Kidney epithelial cell (primary cell): Measurements from ENCODE around the gene CMYA5. TPM values are rescaled to one million over a fixed set of nuclear protein-coding genes. Genes with fewer than 3 reads are reported as not detected.

Experiments
- DNase-seq: peaks from one replicate; pipeline ENCODE4 v3.0.0-alpha.2; 2010; ENCODE audit warnings: low read depth
- H3K27me3 ChIP-seq: 2 replicates; pipeline ENCODE4 v1.6.0; 2011; ENCODE audit warnings: low read length; ENCODE audit not compliant: control insufficient read depth, insufficient read depth
- H3K36me3 ChIP-seq: 2 replicates; pipeline ENCODE4 v1.5.1; 2011; ENCODE audit warnings: low read length; ENCODE audit not compliant: control insufficient read depth, insufficient read depth
- H3K4me3 ChIP-seq: 2 replicates; pipeline ENCODE4 v1.5.1; 2011; ENCODE audit warnings: low read depth, mild to moderate bottlenecking, control low read depth, low read length
- total RNA-seq: library from RNA; depleted of rRNA; stranded (reverse); fragments of >200 nt; gene quantifications from 2 replicates; pipeline ENCODE4 v1.2.3, GENCODE V29; 2015
- TF ChIP-seq, protein P1 (sequence below): IDR thresholded peaks from 2 replicates; pipeline ENCODE4 v1.5.1; 2011; ENCODE audit warnings: mild to moderate bottlenecking, moderate library complexity, low read length, control low read depth, inconsistent platforms; ENCODE audit not compliant: insufficient read depth, poor library complexity, severe bottlenecking

The CMYA5 gene
- total RNA-seq, 1 donor from 2014 or later = 0.96 TPM

- Histone ChIP-seq H3K27me3 (no peaks in the 10 kb centered on the region), H3K4me3 (no peak overlapping the region), H3K36me3 (no peaks in the 10 kb centered on the region)
- no peak for DNase-seq
- TF ChIP-seq, protein P1, sequence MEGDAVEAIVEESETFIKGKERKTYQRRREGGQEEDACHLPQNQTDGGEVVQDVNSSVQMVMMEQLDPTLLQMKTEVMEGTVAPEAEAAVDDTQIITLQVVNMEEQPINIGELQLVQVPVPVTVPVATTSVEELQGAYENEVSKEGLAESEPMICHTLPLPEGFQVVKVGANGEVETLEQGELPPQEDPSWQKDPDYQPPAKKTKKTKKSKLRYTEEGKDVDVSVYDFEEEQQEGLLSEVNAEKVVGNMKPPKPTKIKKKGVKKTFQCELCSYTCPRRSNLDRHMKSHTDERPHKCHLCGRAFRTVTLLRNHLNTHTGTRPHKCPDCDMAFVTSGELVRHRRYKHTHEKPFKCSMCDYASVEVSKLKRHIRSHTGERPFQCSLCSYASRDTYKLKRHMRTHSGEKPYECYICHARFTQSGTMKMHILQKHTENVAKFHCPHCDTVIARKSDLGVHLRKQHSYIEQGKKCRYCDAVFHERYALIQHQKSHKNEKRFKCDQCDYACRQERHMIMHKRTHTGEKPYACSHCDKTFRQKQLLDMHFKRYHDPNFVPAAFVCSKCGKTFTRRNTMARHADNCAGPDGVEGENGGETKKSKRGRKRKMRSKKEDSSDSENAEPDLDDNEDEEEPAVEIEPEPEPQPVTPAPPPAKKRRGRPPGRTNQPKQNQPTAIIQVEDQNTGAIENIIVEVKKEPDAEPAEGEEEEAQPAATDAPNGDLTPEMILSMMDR = no peak
Measured at GRCh38 chr5:79803007-79803406, 113.4 kb downstream of the CMYA5 start.

DNA sequence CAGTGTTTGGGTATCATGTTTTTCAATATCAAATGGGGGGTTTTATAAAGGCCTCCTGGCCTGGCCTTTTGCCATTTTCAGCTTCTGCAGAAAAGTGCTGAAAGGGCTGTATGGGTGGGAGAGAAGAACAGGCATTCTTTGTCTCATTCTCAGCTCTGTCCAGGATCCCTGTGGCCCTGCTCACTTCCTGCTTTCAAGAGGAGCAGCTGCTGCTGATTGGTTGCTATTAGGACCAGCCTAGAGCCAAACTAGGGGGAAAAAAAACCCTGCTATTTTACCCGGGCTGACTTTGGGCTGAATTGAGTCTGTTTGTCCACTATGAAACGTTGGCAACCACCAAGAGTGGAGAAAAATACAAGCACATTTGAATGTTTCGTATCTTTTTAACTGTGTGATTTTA, 117.1 kb downstream of the CMYA5 start:
- H3K4me3 ChIP-seq = no peak overlapping the region
- no peaks in the 10 kb centered on the region for H3K27me3 ChIP-seq
- TF ChIP-seq, protein P1 = no peak
- no peaks in the 10 kb centered on the region for H3K36me3 ChIP-seq
- DNase-seq = no peak

GRCh38 chr5:79809743-79810142, 120.1 kb downstream of the CMYA5 start:
- no peak for DNase-seq
- Histone ChIP-seq H3K27me3 (no peaks in the 10 kb centered on the region), H3K4me3 (no peak overlapping the region), H3K36me3 (no peaks in the 10 kb centered on the region)
- TF ChIP-seq, protein P1 = no peak

DNA sequence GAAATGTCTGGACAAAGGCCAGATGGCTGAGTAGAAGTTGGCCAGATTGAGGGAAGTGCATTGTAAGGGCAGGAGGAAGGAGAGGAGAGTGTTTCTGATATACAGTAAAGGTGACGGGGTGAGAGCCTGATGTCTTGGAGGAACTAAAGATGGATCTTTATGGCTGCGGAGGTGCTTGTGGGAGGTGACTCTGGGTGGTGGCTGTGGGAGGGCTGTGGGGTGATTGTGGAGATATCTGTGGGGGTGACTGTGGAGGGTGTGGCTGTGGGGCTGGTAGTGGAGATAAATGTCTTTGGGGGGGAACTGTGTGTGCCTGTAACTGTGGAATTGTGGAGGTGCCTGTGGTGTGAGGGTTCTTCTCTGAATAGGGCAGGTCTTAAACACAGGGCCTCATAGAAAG, 121.4 kb downstream of the CMYA5 start:
- Histone ChIP-seq H3K4me3 (no peak overlapping the region), H3K27me3 (no peaks in the 10 kb centered on the region), H3K36me3 (no peaks in the 10 kb centered on the region)
- TF ChIP-seq, protein P1 = no peak
- no peak for DNase-seq

GRCh38 chr5:79811904-79812303, 122.3 kb downstream of the CMYA5 start:
- Histone ChIP-seq H3K4me3 (no peak overlapping the region), H3K36me3 (no peaks in the 10 kb centered on the region), H3K27me3 (no peaks in the 10 kb centered on the region)
- no peak for DNase-seq
- TF ChIP-seq, protein P1 = no peak

DNA sequence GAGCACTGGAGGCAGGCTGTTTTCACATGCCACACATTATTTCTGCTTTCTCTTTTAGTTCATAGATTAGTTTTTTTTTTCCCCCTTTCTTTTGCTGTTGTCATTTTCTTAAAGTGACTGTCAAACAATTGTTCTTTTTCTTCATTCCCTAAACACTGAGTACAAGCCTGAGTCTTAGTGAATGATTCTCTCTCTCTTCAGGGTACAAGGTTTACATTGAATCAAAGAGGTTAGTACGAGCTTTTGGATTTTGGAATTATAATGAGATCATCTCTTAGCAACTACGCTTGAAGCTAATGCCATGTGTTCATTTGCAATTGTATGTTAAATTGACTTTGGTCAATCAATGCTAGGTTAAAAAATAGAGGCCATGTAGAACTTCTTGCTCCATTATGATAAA, 125.1 kb downstream of the CMYA5 start:
- TF ChIP-seq, protein P1 = no peak
- Histone ChIP-seq H3K36me3 (no peaks in the 10 kb centered on the region), H3K4me3 (no peak overlapping the region), H3K27me3 (no peaks in the 10 kb centered on the region)
- no peak for DNase-seq
